ENCODE data around the gene LCN6.

Gene LCN6

DNA sequence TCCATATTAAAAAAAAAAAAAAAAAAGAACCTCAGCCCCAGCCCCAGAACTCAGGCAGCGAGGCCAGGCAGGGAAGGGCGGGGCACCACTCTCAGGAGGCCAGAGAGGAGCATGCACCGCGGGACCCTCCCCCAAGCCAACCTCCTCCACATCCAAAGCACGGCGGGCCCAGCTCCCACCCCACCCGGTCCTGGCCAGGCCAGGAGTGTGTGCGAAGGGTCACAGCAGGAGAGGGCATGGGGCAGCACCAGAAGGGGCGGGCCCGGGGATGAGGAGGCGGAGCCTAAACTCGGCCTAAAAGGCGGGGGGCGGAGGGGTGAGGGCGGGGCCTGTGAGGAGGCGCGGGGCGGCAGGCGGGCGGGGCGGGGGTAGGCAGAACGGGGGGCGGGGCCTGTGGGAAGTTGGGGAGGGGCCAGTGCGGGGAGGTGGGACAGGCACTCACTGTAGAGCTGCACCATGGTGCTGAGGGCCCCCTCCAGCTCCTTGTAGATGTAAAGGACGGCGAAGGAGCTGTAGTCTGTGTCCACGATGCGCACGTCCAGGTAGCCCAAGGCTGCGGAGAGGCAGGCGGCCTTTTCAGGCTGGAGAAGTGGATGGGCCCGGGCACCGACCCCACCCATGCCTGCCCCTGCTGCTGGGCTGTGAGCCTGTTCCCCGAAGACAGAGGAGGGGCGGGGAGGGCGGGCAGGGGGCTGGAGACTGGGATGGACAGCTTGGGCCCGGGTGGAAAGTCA, 14.8 kb upstream of the LCN6 start:
- Histone ChIP-seq H3F3A (ENCODE audit: control insufficient read depth, insufficient read depth) (peaks cover 10% of the 10 kb centered on the region), H3K36me3 (ENCODE audit: control insufficient read depth, low read length) (no peaks in the 10 kb centered on the region), H3K4me1 (ENCODE audit: control insufficient read depth, low read length) (peaks cover 49% of the 10 kb centered on the region), H4K20me1 (ENCODE audit: control insufficient read depth, insufficient read depth, low read depth, low read length) (no peaks in the 10 kb centered on the region), H3K27ac (ENCODE audit: low read depth, low read length) (no peak overlapping the region), H3K9me2 (replicated peaks; ENCODE audit: control insufficient read depth, low read length) (no peaks in the 10 kb centered on the region), H3K4me3 (ENCODE audit: low read length) (no peak overlapping the region), H3K9me3 (ENCODE audit: control insufficient read depth, insufficient read depth, low read length) (no peaks in the 10 kb centered on the region), H3K79me2 (ENCODE audit: control insufficient read depth, low read length) (no peaks in the 10 kb centered on the region), H3K4me2 (ENCODE audit: low read length) (peak overlapping the region; percentile 39), H3K27me3 (ENCODE audit: control insufficient read depth, low read length) (peaks cover 17% of the 10 kb centered on the region)
- TF ChIP-seq, protein P1, sequence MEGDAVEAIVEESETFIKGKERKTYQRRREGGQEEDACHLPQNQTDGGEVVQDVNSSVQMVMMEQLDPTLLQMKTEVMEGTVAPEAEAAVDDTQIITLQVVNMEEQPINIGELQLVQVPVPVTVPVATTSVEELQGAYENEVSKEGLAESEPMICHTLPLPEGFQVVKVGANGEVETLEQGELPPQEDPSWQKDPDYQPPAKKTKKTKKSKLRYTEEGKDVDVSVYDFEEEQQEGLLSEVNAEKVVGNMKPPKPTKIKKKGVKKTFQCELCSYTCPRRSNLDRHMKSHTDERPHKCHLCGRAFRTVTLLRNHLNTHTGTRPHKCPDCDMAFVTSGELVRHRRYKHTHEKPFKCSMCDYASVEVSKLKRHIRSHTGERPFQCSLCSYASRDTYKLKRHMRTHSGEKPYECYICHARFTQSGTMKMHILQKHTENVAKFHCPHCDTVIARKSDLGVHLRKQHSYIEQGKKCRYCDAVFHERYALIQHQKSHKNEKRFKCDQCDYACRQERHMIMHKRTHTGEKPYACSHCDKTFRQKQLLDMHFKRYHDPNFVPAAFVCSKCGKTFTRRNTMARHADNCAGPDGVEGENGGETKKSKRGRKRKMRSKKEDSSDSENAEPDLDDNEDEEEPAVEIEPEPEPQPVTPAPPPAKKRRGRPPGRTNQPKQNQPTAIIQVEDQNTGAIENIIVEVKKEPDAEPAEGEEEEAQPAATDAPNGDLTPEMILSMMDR (IDR thresholded peaks at IDR 0.05; ENCODE audit: low read depth, low read length, poor library complexity, severe bottlenecking): peak; percentile 17
- TF ChIP-seq EZH2phosphoT487 (IDR thresholded peaks at IDR 0.05; ENCODE audit: borderline replicate concordance, low read length): no peak

GRCh38 chr9:136762221-136762691, 13.9 kb upstream of the LCN6 start:
- Histone ChIP-seq H3K9me3 (ENCODE audit: control insufficient read depth, insufficient read depth, low read length) (no peaks in the 10 kb centered on the region), H3F3A (ENCODE audit: control insufficient read depth, insufficient read depth) (peaks cover 3% of the 10 kb centered on the region), H3K4me2 (ENCODE audit: low read length) (no peak overlapping the region), H4K20me1 (ENCODE audit: control insufficient read depth, insufficient read depth, low read depth, low read length) (no peaks in the 10 kb centered on the region), H3K4me1 (ENCODE audit: control insufficient read depth, low read length) (peaks cover 49% of the 10 kb centered on the region), H3K79me2 (ENCODE audit: control insufficient read depth, low read length) (no peaks in the 10 kb centered on the region), H3K36me3 (ENCODE audit: control insufficient read depth, low read length) (no peaks in the 10 kb centered on the region), H3K27ac (ENCODE audit: low read depth, low read length) (no peak overlapping the region), H3K9me2 (replicated peaks; ENCODE audit: control insufficient read depth, low read length) (no peaks in the 10 kb centered on the region), H3K4me3 (ENCODE audit: low read length) (no peak overlapping the region), H3K27me3 (ENCODE audit: control insufficient read depth, low read length) (peaks cover 15% of the 10 kb centered on the region)
- TF ChIP-seq, protein P1 (IDR thresholded peaks at IDR 0.05; ENCODE audit: low read depth, low read length, poor library complexity, severe bottlenecking): no peak

DNA sequence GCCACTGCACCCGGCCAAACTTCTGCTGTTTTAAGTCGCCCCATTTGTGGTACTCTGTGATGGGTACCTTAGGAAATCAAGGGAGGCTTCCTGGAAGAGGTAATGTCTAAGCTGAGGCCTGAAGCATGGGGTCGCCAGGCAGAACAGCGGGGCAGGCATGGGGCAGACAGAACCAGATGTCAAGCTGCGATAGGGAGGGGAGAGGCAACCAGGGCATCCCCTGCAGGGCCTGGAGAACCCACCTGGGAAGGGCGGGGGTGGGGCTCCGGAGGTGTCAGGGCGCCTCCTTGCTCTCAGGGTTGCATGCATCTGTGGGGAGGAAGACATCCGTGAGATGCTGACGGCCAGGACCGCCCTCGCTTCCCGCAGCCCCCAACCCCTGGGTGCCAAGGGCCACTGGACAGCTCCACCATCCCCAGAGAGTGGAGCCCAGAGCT, 13.2 kb upstream of the LCN6 start:
- TF ChIP-seq, protein P1 (IDR thresholded peaks at IDR 0.05; ENCODE audit: low read depth, low read length, poor library complexity, severe bottlenecking): no peak
- TF ChIP-seq EZH2phosphoT487 (IDR thresholded peaks at IDR 0.05; ENCODE audit: borderline replicate concordance, low read length): no peak
- no peak overlapping the region for H3K27ac ChIP-seq (ENCODE audit: low read depth, low read length)
- H4K20me1 ChIP-seq (ENCODE audit: control insufficient read depth, insufficient read depth, low read depth, low read length): no peaks in the 10 kb centered on the region
- no peaks in the 10 kb centered on the region for H3K9me2 ChIP-seq (replicated peaks; ENCODE audit: control insufficient read depth, low read length)
- peaks cover 3% of the 10 kb centered on the region; the same call in 1 of the 2 replicates for H3K9me3 ChIP-seq (ENCODE audit: control insufficient read depth, insufficient read depth, low read length)
- no peak overlapping the region for H3K4me3 ChIP-seq (ENCODE audit: low read length)
- peaks cover 15% of the 10 kb centered on the region for H3K27me3 ChIP-seq (ENCODE audit: control insufficient read depth, low read length)
- no peaks in the 10 kb centered on the region for H3K79me2 ChIP-seq (ENCODE audit: control insufficient read depth, low read length)
- H3K4me2 ChIP-seq (ENCODE audit: low read length): no peak overlapping the region
- H3K36me3 ChIP-seq (ENCODE audit: control insufficient read depth, low read length): no peaks in the 10 kb centered on the region
- peaks cover 44% of the 10 kb centered on the region for H3K4me1 ChIP-seq (ENCODE audit: control insufficient read depth, low read length)
- no peaks in the 10 kb centered on the region; the same call in 1 of the 2 replicates for H3F3A ChIP-seq (ENCODE audit: control insufficient read depth, insufficient read depth)
